ENCODE results near the gene DIS3L.
"Not testable (repeated sequence)": the region's sequence is repeated elsewhere in the genome, so short reads cannot be mapped to it uniquely, and the experiment has no call there.

Gene DIS3L

DNA sequence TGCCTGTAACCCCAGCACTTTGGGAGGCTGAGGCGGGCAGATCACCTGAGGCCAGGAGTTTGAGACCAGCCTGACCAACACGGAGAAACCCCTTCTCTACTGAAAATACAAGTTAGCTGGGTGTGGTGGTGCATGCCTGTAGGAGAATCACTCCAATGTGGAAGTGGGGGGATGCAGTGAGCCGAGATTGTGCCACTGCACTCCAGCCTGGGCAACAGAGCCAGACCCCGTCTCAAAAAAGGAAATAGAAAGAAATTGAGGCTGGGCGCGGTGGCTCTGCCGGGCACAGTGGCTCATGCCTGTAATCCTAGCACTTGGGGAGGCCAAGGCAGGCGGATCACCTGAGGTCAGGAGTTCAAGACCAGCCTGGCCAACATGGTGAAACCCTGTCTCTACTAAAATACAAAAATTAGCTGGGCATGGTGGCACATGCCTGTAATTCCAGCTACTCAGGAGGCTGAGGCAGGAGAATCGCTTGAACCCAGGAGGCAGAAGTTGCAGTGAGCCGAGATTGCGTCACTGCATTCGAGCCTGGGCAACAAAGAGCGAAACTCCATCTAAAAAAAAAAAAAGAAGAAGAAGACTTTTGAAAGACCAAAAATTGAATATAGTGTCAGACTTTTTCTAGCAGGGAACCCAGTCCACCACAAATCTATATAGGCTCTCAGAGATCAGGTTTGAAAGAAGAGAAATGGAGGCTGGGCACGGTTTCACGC lies 68.5 kb downstream of the DIS3L start:
- ATAC-seq, result not testable (repeated sequence)

DNA sequence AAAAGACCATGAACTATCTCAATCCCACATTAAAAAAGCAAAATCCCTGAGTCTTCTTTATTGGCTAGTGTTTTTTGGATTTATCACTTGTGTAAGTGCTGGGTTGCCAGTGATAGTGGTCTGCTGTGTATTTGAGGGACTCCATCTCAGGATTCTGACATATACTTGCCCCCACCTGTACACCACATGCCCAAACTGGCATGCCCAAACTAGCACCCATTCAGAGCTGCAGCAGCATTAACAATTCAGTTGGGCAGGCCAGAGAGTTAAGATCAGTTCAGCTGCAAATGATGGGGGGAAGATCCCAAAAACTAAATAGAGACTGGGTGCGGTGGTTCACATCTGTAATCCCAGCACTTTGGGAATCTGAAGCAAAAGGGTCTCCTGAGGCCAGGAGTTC lies 69.4 kb downstream of the DIS3L start:
- no peak for ATAC-seq
- no peak for TF ChIP-seq BACH2 (CRISPR knock-in tag; IDR thresholded peaks at IDR 0.05; ENCODE audit: borderline replicate concordance)
- no peak for TF ChIP-seq OSR1 (CRISPR knock-in tag; IDR thresholded peaks at IDR 0.05)
- TF ChIP-seq, protein P1, sequence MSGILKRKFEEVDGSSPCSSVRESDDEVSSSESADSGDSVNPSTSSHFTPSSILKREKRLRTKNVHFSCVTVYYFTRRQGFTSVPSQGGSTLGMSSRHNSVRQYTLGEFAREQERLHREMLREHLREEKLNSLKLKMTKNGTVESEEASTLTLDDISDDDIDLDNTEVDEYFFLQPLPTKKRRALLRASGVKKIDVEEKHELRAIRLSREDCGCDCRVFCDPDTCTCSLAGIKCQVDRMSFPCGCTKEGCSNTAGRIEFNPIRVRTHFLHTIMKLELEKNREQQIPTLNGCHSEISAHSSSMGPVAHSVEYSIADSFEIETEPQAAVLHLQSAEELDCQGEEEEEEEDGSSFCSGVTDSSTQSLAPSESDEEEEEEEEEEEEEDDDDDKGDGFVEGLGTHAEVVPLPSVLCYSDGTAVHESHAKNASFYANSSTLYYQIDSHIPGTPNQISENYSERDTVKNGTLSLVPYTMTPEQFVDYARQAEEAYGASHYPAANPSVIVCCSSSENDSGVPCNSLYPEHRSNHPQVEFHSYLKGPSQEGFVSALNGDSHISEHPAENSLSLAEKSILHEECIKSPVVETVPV (CRISPR knock-in tag; IDR thresholded peaks at IDR 0.05), result no peak
- no peak for TF ChIP-seq ESRRG (CRISPR knock-in tag; IDR thresholded peaks at IDR 0.05)
- TF ChIP-seq TOX (CRISPR knock-in tag; IDR thresholded peaks at IDR 0.05; ENCODE audit: borderline replicate concordance), result no peak
- TF ChIP-seq TCF4 (CRISPR knock-in tag; IDR thresholded peaks at IDR 0.05; ENCODE audit: borderline replicate concordance), result no peak
- TF ChIP-seq PPARA (CRISPR knock-in tag; IDR thresholded peaks at IDR 0.05; ENCODE audit: borderline replicate concordance), result no peak
- no peak for TF ChIP-seq ARNTL (CRISPR knock-in tag; IDR thresholded peaks at IDR 0.05; ENCODE audit: borderline replicate concordance, low read depth)
- TF ChIP-seq ISL1 (CRISPR knock-in tag; IDR thresholded peaks at IDR 0.05), result no peak
- no peak for TF ChIP-seq GLIS3 (CRISPR knock-in tag; IDR thresholded peaks at IDR 0.05)
- no peak for TF ChIP-seq CSDC2 (CRISPR knock-in tag; IDR thresholded peaks at IDR 0.05)
- TF ChIP-seq SNAI2 (CRISPR knock-in tag; IDR thresholded peaks at IDR 0.05), result no peak
- TF ChIP-seq ZNF70 (CRISPR knock-in tag; IDR thresholded peaks at IDR 0.05), result no peak
- TF ChIP-seq, protein P2, sequence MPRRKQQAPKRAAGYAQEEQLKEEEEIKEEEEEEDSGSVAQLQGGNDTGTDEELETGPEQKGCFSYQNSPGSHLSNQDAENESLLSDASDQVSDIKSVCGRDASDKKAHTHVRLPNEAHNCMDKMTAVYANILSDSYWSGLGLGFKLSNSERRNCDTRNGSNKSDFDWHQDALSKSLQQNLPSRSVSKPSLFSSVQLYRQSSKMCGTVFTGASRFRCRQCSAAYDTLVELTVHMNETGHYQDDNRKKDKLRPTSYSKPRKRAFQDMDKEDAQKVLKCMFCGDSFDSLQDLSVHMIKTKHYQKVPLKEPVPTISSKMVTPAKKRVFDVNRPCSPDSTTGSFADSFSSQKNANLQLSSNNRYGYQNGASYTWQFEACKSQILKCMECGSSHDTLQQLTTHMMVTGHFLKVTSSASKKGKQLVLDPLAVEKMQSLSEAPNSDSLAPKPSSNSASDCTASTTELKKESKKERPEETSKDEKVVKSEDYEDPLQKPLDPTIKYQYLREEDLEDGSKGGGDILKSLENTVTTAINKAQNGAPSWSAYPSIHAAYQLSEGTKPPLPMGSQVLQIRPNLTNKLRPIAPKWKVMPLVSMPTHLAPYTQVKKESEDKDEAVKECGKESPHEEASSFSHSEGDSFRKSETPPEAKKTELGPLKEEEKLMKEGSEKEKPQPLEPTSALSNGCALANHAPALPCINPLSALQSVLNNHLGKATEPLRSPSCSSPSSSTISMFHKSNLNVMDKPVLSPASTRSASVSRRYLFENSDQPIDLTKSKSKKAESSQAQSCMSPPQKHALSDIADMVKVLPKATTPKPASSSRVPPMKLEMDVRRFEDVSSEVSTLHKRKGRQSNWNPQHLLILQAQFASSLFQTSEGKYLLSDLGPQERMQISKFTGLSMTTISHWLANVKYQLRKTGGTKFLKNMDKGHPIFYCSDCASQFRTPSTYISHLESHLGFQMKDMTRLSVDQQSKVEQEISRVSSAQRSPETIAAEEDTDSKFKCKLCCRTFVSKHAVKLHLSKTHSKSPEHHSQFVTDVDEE (CRISPR knock-in tag; IDR thresholded peaks at IDR 0.05), result no peak
- no peak for TF ChIP-seq ZFP3 (CRISPR knock-in tag; IDR thresholded peaks at IDR 0.05)
- TF ChIP-seq RARB (CRISPR knock-in tag; IDR thresholded peaks at IDR 0.05), result no peak

DNA sequence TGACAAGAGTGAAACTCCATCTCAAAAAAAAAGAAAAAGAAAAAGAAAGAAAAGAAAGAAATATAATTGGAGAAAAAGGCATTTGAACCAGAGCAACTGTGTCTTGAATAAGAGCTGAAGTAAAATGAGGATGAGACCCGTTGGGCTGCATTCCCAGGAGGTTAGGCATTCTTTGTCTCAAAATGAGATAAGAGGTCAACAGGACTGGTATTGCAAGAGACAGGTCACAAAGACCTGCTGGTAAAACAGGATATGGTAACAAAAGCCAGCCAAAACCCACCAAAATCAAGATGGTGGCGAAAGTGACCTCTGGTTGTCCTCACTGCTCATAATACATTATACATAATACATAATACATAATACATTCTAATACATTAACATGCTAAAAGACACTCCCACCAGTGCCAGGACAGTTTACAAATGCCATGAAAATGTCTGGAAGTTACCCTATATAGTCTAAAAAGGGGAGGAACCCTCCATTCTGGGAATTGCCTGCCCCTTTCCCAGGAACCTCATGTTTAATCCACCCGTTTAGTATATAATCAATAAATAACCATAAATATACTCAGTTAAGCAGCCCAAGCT lies 71.7 kb downstream of the DIS3L start:
- ATAC-seq, result no peak
- no peak for TF ChIP-seq TCF4 (CRISPR knock-in tag; IDR thresholded peaks at IDR 0.05; ENCODE audit: borderline replicate concordance)
- TF ChIP-seq PPARA (CRISPR knock-in tag; IDR thresholded peaks at IDR 0.05; ENCODE audit: borderline replicate concordance), result no peak
- TF ChIP-seq, protein P1 (CRISPR knock-in tag; IDR thresholded peaks at IDR 0.05), result no peak
- TF ChIP-seq ZFP3 (CRISPR knock-in tag; IDR thresholded peaks at IDR 0.05), result no peak
- no peak for TF ChIP-seq ZNF565 (CRISPR knock-in tag; conservative IDR thresholded peaks at IDR 0.05; ENCODE audit: low read depth)

DNA sequence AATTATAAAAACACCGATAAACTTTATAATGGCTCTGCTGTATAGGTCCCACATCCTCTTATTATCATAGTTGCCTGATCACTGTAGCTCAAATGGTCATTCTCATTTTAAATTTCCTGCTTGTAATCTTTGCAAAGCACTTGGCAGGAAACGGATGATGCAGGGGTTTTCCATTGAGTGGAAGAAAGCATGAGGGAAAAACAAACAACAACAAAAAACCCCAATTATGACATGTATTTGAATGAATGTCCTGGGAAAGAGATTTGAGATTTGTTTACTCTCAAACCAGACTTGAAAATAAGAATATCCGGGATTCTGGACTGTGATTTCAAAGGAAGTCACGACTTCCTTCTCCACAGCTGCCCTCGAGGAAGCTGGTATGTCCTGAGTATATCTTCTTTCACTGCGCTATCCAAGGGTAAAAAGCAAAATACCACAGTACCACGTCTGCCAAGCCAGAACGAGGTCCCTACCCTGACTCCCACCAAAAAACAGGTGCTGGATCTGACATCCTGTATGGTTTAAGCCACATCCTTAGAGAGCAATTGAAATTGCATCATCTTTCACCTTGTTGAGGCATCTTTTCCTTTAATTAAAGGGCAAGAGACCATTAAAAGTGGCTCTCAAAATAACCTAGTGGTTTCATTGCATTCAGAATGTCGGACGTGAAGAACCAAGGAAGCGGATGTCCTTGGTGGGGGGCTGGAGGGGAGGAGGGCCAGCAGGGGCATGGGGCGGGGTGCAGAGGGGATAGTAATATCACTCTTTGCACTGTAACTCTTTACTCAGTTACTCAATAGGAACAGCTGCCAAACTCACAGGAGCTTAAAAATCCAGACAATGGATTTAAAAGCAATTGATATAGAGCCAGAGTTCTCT lies 76.6 kb downstream of the DIS3L start:
- no peak for ATAC-seq
- TF ChIP-seq ESRRG (CRISPR knock-in tag; IDR thresholded peaks at IDR 0.05) (no peak), OSR1 (CRISPR knock-in tag; IDR thresholded peaks at IDR 0.05) (no peak), TOX (CRISPR knock-in tag; IDR thresholded peaks at IDR 0.05; ENCODE audit: borderline replicate concordance) (no peak), ZNF8 (CRISPR knock-in tag; IDR thresholded peaks at IDR 0.05) (no peak), BACH2 (CRISPR knock-in tag; IDR thresholded peaks at IDR 0.05; ENCODE audit: borderline replicate concordance) (no peak), CSDC2 (CRISPR knock-in tag; IDR thresholded peaks at IDR 0.05) (no peak), TCF4 (CRISPR knock-in tag; IDR thresholded peaks at IDR 0.05; ENCODE audit: borderline replicate concordance) (no peak), PPARA (CRISPR knock-in tag; IDR thresholded peaks at IDR 0.05; ENCODE audit: borderline replicate concordance) (no peak), RARB (CRISPR knock-in tag; IDR thresholded peaks at IDR 0.05) (no peak), SNAI2 (CRISPR knock-in tag; IDR thresholded peaks at IDR 0.05) (no peak), GLIS3 (CRISPR knock-in tag; IDR thresholded peaks at IDR 0.05) (no peak), ZNF565 (CRISPR knock-in tag; conservative IDR thresholded peaks at IDR 0.05; ENCODE audit: low read depth) (no peak), ZFP3 (CRISPR knock-in tag; IDR thresholded peaks at IDR 0.05) (no peak)
- TF ChIP-seq, protein P3, sequence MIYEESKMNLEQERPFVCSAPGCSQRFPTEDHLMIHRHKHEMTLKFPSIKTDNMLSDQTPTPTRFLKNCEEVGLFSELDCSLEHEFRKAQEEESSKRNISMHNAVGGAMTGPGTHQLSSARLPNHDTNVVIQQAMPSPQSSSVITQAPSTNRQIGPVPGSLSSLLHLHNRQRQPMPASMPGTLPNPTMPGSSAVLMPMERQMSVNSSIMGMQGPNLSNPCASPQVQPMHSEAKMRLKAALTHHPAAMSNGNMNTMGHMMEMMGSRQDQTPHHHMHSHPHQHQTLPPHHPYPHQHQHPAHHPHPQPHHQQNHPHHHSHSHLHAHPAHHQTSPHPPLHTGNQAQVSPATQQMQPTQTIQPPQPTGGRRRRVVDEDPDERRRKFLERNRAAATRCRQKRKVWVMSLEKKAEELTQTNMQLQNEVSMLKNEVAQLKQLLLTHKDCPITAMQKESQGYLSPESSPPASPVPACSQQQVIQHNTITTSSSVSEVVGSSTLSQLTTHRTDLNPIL (CRISPR knock-in tag; IDR thresholded peaks at IDR 0.05; ENCODE audit: low read depth), result no peak
- TF ChIP-seq, protein P4, sequence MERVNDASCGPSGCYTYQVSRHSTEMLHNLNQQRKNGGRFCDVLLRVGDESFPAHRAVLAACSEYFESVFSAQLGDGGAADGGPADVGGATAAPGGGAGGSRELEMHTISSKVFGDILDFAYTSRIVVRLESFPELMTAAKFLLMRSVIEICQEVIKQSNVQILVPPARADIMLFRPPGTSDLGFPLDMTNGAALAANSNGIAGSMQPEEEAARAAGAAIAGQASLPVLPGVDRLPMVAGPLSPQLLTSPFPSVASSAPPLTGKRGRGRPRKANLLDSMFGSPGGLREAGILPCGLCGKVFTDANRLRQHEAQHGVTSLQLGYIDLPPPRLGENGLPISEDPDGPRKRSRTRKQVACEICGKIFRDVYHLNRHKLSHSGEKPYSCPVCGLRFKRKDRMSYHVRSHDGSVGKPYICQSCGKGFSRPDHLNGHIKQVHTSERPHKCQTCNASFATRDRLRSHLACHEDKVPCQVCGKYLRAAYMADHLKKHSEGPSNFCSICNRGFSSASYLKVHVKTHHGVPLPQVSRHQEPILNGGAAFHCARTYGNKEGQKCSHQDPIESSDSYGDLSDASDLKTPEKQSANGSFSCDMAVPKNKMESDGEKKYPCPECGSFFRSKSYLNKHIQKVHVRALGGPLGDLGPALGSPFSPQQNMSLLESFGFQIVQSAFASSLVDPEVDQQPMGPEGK (CRISPR knock-in tag; IDR thresholded peaks at IDR 0.05; ENCODE audit: borderline replicate concordance), result no peak

All from SK-N-SH treated with all-trans-retinoic acid at 6 μM for 48 hours (cell line).